Parathyroid adenoma (tissue), 2 donors: ENCODE data around the gene KYAT1.

Experiments used
- H2AFZ ChIP-seq: fragments of 300-600 bp; sonication (generic); one replicate; pipeline ENCODE4 v1.7.0; 2017; ENCODE audit warnings: antibody characterized with exemption, mild to moderate bottlenecking
- H3K27ac ChIP-seq: fragments of 300-600 bp; sonication (generic); one replicate; pipeline ENCODE4 v1.7.0; 2017
- H3K27me3 ChIP-seq: fragments of 300-600 bp; sonication (generic); one replicate; pipeline ENCODE4 v1.7.0; 2017; ENCODE audit warnings: low read length; ENCODE audit not compliant: control insufficient read depth, insufficient read depth
- H3K36me3 ChIP-seq: fragments of 300-600 bp; sonication (generic); one replicate; pipeline ENCODE4 v1.7.0; 2017; ENCODE audit warnings: low read length; ENCODE audit not compliant: control insufficient read depth, insufficient read depth
- H3K4me1 ChIP-seq: fragments of 300-600 bp; sonication (generic); one replicate; pipeline ENCODE4 v1.7.0; 2017; ENCODE audit warnings: control low read depth
- H3K4me2 ChIP-seq: fragments of 300-600 bp; sonication (generic); one replicate; pipeline ENCODE4 v1.7.0; 2017; ENCODE audit warnings: low read length
- H3K4me3 ChIP-seq: fragments of 300-600 bp; sonication (generic); one replicate; pipeline ENCODE4 v1.7.0; 2017; ENCODE audit warnings: low read depth, low read length
- H3K79me2 ChIP-seq: fragments of 300-600 bp; sonication (generic); one replicate; pipeline ENCODE4 v1.7.0; 2017; ENCODE audit warnings: control low read depth
- H3K9ac ChIP-seq: fragments of 300-600 bp; sonication (generic); one replicate; pipeline ENCODE4 v1.7.0; 2017; ENCODE audit warnings: mild to moderate bottlenecking
- H3K9me3 ChIP-seq: fragments of 300-600 bp; sonication (generic); one replicate; pipeline ENCODE4 v1.7.0; 2017; ENCODE audit warnings: low read length; ENCODE audit not compliant: control insufficient read depth
- CTCF ChIP-seq: fragments of 300-600 bp; sonication (generic); IDR thresholded peaks from one replicate; pipeline ENCODE4 v1.7.0; 2017; ENCODE audit warnings: antibody characterized with exemption, mild to moderate bottlenecking
- donor health status: primary hyperparathyroidism.

The KYAT1 gene

GRCh38 chr9:128881884-128882676, at the start of gene KYAT1, which contains the start of gene LRRC8A:
TSS of gene KYAT1 (minus strand) at chr9:128881950. CDS start at chr9:128845405, 36,545 bp downstream.
TSS of gene LRRC8A (plus strand) at chr9:128882133. CDS start at chr9:128907165, 25,032 bp downstream.
- peak within 1 kb of the TSS; percentile 72 for H3K9ac ChIP-seq
- H3K4me2 ChIP-seq, result peak within 1 kb of the TSS; percentile 94
- peaks cover 15% of the 10 kb centered on the region for H3K79me2 ChIP-seq
- peak within 1 kb of the TSS; percentile 93 for H3K4me3 ChIP-seq
- peaks cover 8% of the 10 kb centered on the region for H3K4me1 ChIP-seq
- peak within 1 kb of the TSS; percentile 80 for H3K27ac ChIP-seq
- TF ChIP-seq CTCF, result no peak
- H2AFZ ChIP-seq, result peak within 1 kb of the TSS; percentile 76
- H3K9me3 ChIP-seq, result no peaks in the 10 kb centered on the region
- no peaks in the 10 kb centered on the region for H3K36me3 ChIP-seq
- no peaks in the 10 kb centered on the region for H3K27me3 ChIP-seq

DNA sequence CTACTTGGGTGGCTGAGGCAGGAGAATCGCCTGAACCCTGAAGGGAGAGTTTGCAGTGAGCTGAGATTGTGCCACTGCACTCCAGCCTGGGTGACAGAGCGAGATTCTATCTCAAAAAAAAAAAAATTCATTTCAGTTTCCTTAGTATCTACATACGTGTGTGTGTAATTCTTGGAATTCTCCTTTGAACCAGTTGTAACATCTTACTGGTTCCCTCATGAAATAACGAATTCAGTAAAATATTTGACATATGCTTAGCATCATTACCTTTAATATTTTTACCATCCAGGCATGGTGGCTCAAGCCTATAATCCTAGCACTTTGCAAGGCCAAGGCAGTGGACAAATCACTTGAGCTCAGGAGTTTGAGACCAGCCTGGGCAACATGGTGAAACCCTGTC, 47.8 kb upstream of the KYAT1 start:
- Histone ChIP-seq H3K27me3 (no peaks in the 10 kb centered on the region), H3K27ac (no peak overlapping the region), H3K4me2 (no peak overlapping the region)

DNA sequence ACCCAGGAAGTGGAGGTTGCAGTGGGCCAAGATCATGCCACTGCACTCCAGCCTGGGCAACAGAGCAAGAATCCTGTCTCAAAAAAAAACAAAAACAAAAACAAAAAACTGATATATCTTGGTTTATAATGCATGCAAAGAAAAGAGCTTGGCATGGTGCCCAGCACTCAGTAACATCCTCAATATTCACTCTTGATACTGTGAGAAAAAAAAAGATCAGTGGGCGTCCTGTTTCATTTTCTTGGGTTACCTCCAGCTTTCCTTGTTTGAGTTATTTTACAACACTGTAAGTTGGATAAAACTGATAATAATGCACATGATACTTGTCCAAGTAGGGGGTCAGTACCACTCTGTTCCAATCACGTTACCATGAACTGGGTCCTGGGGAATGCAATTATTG, 46.9 kb upstream of the KYAT1 start:
- Histone ChIP-seq H3K36me3 (no peaks in the 10 kb centered on the region), H3K4me3 (no peak overlapping the region), H3K27me3 (no peaks in the 10 kb centered on the region), H2AFZ (no peak overlapping the region), H3K9ac (no peak overlapping the region), H3K4me2 (no peak overlapping the region), H3K79me2 (no peaks in the 10 kb centered on the region), H3K9me3 (no peaks in the 10 kb centered on the region), H3K27ac (no peak overlapping the region), H3K4me1 (no peaks in the 10 kb centered on the region)
- TF ChIP-seq CTCF, result no peak

More for the DNA sequence above, 47.8 kb upstream of the KYAT1 start:
- no peaks in the 10 kb centered on the region for H3K9me3 ChIP-seq
- H3K4me1 ChIP-seq, result no peaks in the 10 kb centered on the region
- H3K79me2 ChIP-seq, result no peaks in the 10 kb centered on the region
- H2AFZ ChIP-seq, result no peak overlapping the region
- TF ChIP-seq CTCF, result no peak
- H3K4me3 ChIP-seq, result no peak overlapping the region
- no peaks in the 10 kb centered on the region for H3K36me3 ChIP-seq
- no peak overlapping the region for H3K9ac ChIP-seq

DNA sequence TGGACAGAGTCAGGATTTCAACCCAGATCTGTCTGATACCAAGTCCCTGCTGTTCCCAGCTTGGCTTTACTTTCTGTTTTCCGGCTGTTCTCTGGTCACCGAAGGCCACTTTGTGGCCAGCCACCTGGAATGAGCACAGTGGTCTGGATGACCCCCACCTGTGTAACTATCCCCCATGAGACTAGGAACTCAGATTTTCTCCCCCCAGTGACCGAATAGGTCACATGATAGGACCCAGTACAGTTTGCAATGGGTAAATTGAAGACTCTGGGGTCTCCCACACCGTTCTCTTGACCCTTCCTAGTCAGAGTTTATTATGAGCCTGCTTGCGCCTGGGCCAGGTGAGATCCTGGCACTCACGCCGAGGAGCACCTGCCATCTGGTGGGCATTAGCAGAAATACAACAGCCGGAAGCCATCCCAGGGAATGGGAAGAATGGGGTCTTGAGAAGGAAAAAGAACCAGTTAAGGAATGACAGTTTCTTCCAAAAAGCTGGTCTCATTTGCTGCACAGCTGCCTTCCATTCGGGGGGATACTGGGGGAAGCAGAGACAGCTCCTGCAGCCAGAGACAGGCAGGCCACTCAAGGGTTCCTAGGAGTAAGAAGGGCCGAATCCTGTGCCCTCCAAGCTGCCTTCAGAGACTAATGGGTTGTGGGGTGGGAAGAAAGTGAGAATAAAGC, 46.1 kb upstream of the KYAT1 start:
- Histone ChIP-seq H3K9ac (no peak overlapping the region), H3K79me2 (no peaks in the 10 kb centered on the region), H3K27ac (no peak overlapping the region), H3K4me1 (no peaks in the 10 kb centered on the region), H3K27me3 (no peaks in the 10 kb centered on the region), H3K4me3 (no peak overlapping the region), H3K9me3 (no peaks in the 10 kb centered on the region), H3K4me2 (no peak overlapping the region), H3K36me3 (no peaks in the 10 kb centered on the region), H2AFZ (peak overlapping the region; percentile 15)
- TF ChIP-seq CTCF, result peak; percentile 79
